Hair follicular keratinocyte (primary cell): ENCODE measurements around the gene RAPGEF3. TPM values are rescaled to one million over a fixed set of nuclear protein-coding genes. Genes with fewer than 3 reads are reported as not detected.

Experiments used
- total RNA-seq: library from RNA; depleted of rRNA; stranded (reverse); fragments of >200 nt; gene quantifications from 2 replicates; pipeline ENCODE4 v1.2.3, GENCODE V29; 2015

The RAPGEF3 gene, protein sequence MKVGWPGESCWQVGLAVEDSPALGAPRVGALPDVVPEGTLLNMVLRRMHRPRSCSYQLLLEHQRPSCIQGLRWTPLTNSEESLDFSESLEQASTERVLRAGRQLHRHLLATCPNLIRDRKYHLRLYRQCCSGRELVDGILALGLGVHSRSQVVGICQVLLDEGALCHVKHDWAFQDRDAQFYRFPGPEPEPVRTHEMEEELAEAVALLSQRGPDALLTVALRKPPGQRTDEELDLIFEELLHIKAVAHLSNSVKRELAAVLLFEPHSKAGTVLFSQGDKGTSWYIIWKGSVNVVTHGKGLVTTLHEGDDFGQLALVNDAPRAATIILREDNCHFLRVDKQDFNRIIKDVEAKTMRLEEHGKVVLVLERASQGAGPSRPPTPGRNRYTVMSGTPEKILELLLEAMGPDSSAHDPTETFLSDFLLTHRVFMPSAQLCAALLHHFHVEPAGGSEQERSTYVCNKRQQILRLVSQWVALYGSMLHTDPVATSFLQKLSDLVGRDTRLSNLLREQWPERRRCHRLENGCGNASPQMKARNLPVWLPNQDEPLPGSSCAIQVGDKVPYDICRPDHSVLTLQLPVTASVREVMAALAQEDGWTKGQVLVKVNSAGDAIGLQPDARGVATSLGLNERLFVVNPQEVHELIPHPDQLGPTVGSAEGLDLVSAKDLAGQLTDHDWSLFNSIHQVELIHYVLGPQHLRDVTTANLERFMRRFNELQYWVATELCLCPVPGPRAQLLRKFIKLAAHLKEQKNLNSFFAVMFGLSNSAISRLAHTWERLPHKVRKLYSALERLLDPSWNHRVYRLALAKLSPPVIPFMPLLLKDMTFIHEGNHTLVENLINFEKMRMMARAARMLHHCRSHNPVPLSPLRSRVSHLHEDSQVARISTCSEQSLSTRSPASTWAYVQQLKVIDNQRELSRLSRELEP
- 24.6 and 28.3 TPM in 2 replicates for total RNA-seq

DNA sequence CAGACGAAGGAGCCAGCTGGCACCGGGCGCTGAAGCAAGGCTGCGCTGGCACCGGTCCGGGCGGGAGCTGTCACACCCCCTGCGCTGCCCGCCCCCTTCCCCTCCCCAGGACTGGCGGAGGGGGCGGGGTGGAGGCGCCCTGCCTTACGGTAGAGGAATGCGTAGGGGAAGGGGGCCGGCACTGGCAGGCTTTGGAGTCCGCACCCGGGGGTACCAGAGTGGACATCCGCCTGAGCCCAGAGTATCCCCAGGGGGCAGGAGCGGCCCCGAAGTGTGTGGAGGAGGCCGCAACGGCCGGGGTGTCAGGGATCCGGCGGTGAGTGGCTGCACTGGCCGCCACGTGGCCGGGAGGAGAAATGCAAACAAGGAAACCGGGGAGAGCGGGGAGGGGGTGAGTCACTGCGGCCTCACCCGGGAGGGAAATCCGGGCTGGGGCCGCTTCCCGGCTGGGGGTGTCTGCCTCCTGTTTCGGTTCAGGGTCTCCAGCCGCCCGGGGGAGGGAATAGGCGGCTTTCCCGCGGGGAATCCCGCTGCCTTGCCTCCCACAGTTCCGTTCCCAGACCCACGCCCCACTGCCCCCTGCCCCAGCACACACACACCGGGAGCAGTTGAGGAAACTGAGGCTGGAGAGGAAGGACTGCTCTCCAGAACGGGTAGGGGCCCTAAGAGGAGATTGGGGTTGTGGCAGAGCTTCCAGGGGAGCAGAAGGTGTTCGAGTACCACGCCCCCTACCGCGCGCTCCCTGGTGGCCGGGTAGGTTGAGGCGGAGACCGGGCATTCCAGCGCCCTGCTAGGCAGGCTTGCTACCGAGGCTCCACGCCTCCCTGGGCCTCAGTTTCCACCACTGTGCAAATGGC, at the start of gene RAPGEF3:
Gene RAPGEF3, minus strand, starts transcription at position 47 of the 857 bp plus-strand sequence. CDS start 324 bp downstream, outside the sequence.

DNA sequence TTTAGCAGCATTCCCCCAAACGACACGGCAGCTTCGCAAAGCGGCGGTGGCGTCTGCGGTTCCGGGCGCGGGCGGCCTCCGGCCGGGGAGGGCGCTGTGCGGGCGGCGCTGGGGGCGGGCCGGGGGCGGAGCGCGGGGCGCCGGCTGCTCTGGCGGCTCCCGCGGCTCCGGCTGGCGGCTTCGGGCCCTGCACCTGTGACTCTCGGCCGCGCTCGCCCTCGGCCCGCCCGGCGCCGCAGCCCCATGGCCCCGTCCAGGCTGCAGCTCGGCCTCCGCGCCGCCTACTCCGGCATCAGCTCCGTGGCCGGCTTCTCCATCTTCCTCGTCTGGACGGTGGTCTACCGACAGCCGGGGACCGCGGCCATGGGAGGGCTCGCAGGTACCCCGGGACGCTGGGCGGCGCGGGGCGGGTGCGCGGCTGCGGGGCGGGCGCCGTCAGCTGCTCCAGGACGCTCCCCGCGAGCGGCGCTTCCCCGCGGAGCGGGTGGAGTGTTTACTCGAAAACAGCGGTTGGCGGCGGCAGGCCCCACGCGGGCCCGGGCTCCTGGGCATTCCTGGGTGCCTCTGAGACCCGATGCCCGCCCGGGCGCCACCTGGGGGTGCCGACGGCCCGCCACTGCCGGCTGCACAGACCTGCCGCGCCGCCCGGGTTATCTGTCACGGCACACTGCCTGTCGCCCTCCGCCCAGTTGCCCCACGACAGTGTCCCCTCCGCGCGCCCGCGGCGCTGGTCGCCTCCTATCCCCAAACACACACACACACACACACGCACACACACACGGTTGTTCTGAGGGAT, 14.6 kb upstream of the RAPGEF3 start, which contains the start of gene SLC48A1:
Gene SLC48A1, plus strand, starts transcription at position 177 of the 796 bp plus-strand sequence. Its CDS starts 67 bp downstream, at position 244.

DNA sequence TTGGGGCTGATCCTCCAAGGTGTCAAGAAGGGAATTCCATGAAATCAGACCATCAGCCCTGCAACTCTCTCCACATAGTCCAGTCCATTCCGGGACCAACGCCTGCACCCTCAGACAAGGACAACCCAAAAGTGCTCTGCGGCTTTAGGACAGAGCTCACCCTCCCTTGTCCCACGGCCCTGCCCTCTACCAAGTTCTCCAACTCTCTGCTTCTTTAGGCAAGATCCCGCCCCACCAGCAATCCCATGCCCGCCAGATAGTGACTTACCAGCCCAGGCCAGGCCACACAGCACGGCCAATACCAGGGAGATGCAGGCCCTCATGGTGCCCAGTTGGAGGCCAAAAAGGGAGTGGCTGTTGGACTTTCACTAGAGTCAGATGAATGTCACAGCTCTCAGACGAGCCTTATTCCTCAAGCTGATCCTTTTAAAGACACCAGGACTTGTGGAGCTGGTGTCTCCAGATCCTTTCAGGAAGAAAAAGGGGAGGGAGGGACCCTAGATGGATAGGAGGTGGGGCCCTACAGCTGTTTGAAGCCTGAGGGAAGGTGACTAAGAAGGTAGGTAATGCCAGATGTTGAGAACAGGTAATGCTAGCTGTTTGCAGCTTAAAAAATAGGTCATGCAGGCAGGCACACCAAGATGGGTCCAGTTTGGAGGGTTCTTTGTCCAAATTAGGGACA, 33.4 kb downstream of the RAPGEF3 start, which contains the start of gene ENDOU:
Gene ENDOU, minus strand, starts transcription at position 400 of the 682 bp plus-strand sequence. Its CDS starts 77 bp downstream, at position 323.

DNA sequence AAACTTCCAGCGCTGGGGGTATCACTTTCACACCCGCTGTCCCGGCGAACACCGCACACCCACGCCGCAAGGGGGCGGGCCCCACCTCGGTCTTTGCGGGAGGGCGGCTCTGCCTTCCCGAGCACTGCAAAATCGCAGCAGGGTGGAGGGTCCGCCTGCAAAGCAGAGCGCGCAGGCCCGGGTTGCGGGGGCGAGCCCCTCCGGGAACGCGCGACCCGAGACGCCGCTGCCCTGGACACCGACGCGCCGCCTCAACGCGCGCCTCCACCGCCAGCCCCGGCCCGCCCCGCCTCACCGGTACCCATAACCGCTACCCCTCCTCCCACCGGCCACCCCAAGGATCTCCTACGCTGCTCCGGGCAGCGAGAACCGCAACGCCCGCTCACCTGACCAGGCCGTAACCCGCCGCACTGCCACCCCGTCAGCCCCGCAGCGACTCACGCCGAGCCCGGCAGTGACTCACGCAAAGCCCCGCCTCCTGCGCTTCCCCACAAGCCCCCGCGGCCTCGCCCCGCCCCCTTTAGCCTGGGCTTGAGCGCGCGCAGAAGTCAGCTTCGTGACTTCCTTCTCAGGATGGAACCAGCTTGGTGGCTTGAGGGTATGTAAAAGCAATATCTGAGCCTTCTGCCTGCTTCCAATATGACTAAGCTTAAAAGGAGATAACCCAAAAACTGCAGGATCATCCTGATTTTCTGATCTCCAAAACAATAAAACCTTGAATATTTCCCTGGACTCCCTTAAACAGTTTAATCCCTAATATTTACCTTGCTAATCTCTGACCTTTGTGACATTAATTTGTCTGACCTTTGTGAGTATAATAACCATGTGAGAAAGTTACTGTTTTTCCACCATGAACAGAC, 52.9 kb downstream of the RAPGEF3 start, which contains the start of gene RPAP3:
Gene RPAP3, minus strand, starts transcription at position 465 of the 860 bp plus-strand sequence. CDS start 3,190 bp downstream, outside the sequence.

Other genes with a start within 250 kb of the RAPGEF3 start
- 13.6 and 18.8 TPM in 2 replicates for gene RPAP3, start 52.9 kb downstream of the RAPGEF3 start, total RNA-seq
- gene ENDOU, start 33.4 kb downstream of the RAPGEF3 start, total RNA-seq = 0.04 TPM in 1 of 2 replicates, not detected in the other
- gene SLC48A1, start 14.4 kb upstream of the RAPGEF3 start, total RNA-seq = 29.9 and 32.9 TPM in 2 replicates
- 28.2 and 38.2 TPM in 2 replicates for gene HDAC7, start 61.0 kb upstream of the RAPGEF3 start, total RNA-seq
- gene VDR, start 146.1 kb upstream of the RAPGEF3 start, total RNA-seq = 42.2 and 49.6 TPM in 2 replicates
- 100 and 133 TPM in 2 replicates for gene TMEM106C, start 204.7 kb upstream of the RAPGEF3 start, total RNA-seq
- gene COL2A1, start 245.6 kb upstream of the RAPGEF3 start, total RNA-seq = 0.16 and 0.72 TPM in 2 replicates